DMS79 (cell line): Measurements from ENCODE around the gene FCGR1A.
"Not testable (repeated sequence)": the region's sequence is repeated elsewhere in the genome, so short reads cannot be mapped to it uniquely, and the experiment has no call there.

ENCODE experiments used
- DNase-seq: peaks from one replicate; lab custom pipeline; 2025; lab: John Stamatoyannopoulos, UW

FCGR1A gene

GRCh38 chr1:149832316-149833126, 50.0 kb downstream of the FCGR1A start:
- not testable (repeated sequence) for DNase-seq

GRCh38 chr1:149833144-149833543, 50.6 kb downstream of the FCGR1A start:
- DNase-seq = not testable (repeated sequence)

GRCh38 chr1:149841149-149841548, 58.7 kb downstream of the FCGR1A start:
- DNase-seq = not testable (repeated sequence)
